C4-2B (cell line): ENCODE measurements around the gene NFIA.

ENCODE experiments used
- H3K27ac ChIP-seq: fragments of 450-650 bp; 2 replicates; pipeline ENCODE4 v1.5.1; 2017
- ZFX ChIP-seq: fragments of 450-650 bp; IDR thresholded peaks from 2 replicates; pipeline ENCODE4 v1.6.1; 2017
- TF ChIP-seq, protein P1 (sequence below): fragments of 450-650 bp; conservative IDR thresholded peaks from 2 replicates; pipeline ENCODE4 v1.5.1; 2017; ENCODE audit warnings: mild to moderate bottlenecking

The NFIA gene

DNA sequence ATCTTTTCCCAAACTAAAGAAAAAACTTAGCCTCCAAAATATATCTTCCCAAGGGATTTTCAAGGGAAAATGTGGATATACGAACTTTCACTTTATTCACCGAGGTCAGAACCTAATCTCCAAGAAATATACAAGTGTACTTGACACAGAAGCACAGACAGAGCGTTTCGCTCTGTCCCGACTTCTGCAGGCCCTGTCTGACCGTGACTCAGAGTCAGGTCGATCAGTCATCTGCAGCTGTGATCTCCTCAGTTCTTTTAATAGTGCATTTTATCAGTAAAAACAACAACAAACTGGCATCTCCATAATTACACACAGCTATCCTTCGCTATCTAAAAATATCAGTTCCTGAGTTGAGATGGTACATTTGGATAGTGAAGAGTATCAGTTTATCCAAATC lies 416.0 kb downstream of the NFIA start:
- no peak for TF ChIP-seq ZFX
- TF ChIP-seq, protein P1, sequence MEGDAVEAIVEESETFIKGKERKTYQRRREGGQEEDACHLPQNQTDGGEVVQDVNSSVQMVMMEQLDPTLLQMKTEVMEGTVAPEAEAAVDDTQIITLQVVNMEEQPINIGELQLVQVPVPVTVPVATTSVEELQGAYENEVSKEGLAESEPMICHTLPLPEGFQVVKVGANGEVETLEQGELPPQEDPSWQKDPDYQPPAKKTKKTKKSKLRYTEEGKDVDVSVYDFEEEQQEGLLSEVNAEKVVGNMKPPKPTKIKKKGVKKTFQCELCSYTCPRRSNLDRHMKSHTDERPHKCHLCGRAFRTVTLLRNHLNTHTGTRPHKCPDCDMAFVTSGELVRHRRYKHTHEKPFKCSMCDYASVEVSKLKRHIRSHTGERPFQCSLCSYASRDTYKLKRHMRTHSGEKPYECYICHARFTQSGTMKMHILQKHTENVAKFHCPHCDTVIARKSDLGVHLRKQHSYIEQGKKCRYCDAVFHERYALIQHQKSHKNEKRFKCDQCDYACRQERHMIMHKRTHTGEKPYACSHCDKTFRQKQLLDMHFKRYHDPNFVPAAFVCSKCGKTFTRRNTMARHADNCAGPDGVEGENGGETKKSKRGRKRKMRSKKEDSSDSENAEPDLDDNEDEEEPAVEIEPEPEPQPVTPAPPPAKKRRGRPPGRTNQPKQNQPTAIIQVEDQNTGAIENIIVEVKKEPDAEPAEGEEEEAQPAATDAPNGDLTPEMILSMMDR = no peak
- H3K27ac ChIP-seq = no peak overlapping the region

DNA sequence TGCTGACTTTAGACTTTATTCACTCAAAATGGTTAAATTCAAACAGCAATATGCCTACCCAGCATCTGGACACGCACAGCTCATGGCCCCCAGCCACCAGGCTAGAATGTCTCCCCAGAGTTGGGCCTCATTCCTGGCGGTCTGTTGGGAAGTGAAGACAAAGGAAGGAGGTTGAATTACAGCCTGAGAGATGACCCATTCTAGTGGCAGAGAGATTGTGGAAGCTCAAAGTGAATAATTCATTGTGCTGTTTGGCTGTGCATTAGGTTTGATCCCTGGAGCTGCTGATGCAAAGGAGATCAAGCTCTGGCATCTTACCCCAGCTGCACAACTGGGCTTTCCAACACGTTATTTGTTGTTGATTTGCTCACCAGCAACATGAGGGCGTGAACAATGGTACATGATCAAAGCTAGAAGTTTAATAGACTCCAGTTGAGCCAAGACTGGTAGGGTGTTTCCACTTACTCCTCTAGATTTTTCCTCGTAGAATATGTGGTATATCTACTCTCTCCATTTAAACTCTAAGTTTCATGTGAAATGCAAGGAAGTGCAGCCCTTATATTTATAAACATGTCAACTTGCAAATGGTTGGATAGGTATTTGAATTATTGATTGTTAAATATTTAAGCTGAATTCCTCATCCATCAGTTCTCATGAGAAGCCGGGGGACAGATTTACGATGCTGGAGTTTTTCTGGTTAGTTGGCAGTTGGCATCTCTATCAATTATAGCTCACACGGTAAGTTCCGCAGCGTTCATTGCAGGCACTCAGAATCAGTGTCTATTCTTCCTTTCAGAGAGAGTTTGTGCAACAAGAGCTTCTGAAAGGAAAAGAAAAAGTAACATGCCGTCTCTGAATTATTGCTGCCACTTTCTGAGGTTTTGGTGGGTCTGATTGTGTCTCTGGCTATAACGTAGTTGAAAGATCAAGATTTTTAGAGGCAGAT lies 419.9 kb downstream of the NFIA start:
- TF ChIP-seq, protein P1 = no peak
- TF ChIP-seq ZFX = no peak
- H3K27ac ChIP-seq = no peak overlapping the region

DNA sequence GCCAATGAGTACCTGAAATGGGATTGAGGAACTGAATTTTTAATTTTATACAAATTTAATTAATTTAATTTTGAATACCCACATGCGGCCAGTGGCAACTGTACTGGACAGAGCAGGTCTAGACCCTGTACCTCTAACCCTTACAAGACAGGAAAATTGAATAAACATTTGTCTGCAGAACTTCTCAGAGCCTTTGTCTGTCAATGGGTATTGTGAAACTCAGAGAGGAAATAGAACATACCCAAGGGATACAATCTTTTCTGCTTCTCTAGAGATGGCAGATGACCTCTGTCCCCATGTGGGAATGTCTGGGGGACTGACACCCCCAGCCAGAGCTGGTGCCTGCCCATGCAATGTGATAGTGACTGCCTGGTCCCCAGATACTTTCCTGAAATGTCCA lies 421.9 kb downstream of the NFIA start:
- no peak overlapping the region for H3K27ac ChIP-seq
- TF ChIP-seq ZFX = no peak
- TF ChIP-seq, protein P1 = no peak

GRCh38 chr1:61504852-61505390 lies 422.6 kb downstream of the NFIA start:
- no peak overlapping the region for H3K27ac ChIP-seq
- TF ChIP-seq, protein P1 = no peak
- no peak for TF ChIP-seq ZFX

DNA sequence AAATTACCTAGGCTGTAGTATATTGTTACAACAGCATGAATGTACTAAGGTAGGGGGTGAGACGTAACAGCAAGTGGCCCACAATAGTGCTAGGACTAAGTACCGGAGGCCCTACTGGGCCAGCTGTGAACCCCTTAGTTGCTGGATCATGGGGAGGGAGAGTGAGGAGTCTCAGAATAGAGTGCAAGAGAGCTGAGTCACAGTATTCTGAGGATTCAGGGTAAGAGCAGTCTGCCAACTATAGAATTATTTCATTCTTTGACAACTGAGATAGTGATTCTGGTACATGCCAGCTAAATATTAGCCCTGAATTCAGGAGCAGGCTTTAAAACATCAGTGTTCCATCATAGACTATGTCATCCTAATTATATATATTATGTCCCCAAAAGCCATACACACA lies 423.9 kb downstream of the NFIA start:
- TF ChIP-seq, protein P1 = no peak
- TF ChIP-seq ZFX = no peak
- no peak overlapping the region for H3K27ac ChIP-seq

DNA sequence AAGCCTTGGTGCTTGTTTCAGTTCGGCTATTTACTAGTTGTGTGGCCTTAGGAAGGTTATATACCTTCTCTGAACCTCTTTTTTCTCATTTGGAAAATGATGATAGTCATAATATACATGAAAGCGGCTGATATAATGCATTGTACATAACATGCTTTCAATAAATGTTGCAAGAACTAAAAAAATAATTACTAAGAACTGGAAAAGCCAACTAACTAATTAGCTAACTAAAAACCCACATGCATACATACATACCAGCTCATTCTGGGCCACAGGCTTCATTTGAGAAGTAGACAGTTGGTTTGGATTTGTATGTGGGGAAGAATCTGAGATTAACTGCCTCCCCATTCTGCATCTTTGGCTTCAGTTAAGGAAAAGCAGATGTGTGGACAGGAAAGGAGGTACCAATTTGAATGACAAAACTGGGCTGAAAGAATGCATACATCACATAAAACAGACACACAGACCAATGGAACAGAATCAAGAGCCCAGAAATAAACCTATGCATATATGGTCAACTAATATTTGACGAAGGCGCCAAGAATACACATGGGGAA lies 424.7 kb downstream of the NFIA start:
- H3K27ac ChIP-seq = no peak overlapping the region
- TF ChIP-seq ZFX = no peak
- TF ChIP-seq, protein P1 = no peak
